Nephron (organoid): ENCODE measurements around the gene CCR4.
"Not testable (repeated sequence)": the region's sequence is repeated elsewhere in the genome, so short reads cannot be mapped to it uniquely, and the experiment has no call there.

Experiments
- H3K27ac Mint-ChIP-seq, 3 experiments: 2 replicates each; pipeline ENCODE4 v1.8.0; 2020; ENCODE audit warnings: mixed read lengths in 3 of 3, mild to moderate bottlenecking in 2 of 3, moderate library complexity in 1 of 3
- H3K27me3 Mint-ChIP-seq: 2 replicates; pipeline ENCODE4 v1.8.0; 2021; ENCODE audit warnings: low read depth, mild to moderate bottlenecking, moderate library complexity, mixed read lengths
- H3K36me3 Mint-ChIP-seq: 2 replicates; pipeline ENCODE4 v1.8.0; 2020; ENCODE audit warnings: low read depth, mixed read lengths
- H3K4me1 Mint-ChIP-seq: 2 replicates; pipeline ENCODE4 v1.8.0; 2020; ENCODE audit warnings: mixed read lengths
- H3K4me3 Mint-ChIP-seq, 3 experiments: 2 replicates each; pipeline ENCODE4 v1.8.0; 2020; ENCODE audit warnings: mild to moderate bottlenecking in 3 of 3, mixed read lengths in 3 of 3, moderate library complexity in 2 of 3
- H3K9me3 Mint-ChIP-seq: 2 replicates; pipeline ENCODE4 v1.8.0; 2020; ENCODE audit warnings: mixed read lengths
- TF ChIP-seq, protein P1 (sequence below), 3 experiments: fragments of 200-600 bp; sonication (generic); IDR thresholded peaks; one replicate each; pipeline ENCODE4 v1.5.0; 2021; ENCODE audit warnings: antibody characterized with exemption in 3 of 3; ENCODE audit not compliant: unreplicated experiment in 3 of 3

The CCR4 gene

DNA sequence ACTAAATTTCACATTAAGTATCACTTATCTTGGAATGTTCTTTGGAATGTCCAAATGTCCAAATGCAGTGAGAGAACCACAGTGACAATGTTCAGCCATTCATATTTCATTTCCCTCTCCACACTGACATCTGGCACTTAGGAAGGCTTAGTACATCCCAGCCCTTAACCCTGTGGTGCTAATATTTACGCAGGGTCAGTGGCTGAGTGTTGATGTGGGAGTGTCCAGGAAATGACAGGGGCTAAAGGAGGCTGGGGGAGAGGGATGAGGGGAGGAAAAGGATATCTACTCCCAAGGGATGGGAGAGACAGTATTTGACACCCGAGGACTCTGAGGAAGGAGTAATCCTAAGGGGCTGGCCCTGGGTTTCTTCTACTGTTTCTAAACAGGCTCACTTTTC lies 14.1 kb upstream of the CCR4 start:
- Mint-ChIP-seq H3K4me3 (no peak overlapping the region), H3K4me1 (no peaks in the 10 kb centered on the region), H3K9me3 (peaks cover 3% of the 10 kb centered on the region), H3K36me3 (no peaks in the 10 kb centered on the region), H3K27ac (no peak overlapping the region), H3K27me3 (peaks cover 11% of the 10 kb centered on the region)
- TF ChIP-seq, protein P1, sequence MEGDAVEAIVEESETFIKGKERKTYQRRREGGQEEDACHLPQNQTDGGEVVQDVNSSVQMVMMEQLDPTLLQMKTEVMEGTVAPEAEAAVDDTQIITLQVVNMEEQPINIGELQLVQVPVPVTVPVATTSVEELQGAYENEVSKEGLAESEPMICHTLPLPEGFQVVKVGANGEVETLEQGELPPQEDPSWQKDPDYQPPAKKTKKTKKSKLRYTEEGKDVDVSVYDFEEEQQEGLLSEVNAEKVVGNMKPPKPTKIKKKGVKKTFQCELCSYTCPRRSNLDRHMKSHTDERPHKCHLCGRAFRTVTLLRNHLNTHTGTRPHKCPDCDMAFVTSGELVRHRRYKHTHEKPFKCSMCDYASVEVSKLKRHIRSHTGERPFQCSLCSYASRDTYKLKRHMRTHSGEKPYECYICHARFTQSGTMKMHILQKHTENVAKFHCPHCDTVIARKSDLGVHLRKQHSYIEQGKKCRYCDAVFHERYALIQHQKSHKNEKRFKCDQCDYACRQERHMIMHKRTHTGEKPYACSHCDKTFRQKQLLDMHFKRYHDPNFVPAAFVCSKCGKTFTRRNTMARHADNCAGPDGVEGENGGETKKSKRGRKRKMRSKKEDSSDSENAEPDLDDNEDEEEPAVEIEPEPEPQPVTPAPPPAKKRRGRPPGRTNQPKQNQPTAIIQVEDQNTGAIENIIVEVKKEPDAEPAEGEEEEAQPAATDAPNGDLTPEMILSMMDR (IDR thresholded peaks at IDR 0.05; ENCODE audit: unreplicated experiment in 3 of 3) = no peak

DNA sequence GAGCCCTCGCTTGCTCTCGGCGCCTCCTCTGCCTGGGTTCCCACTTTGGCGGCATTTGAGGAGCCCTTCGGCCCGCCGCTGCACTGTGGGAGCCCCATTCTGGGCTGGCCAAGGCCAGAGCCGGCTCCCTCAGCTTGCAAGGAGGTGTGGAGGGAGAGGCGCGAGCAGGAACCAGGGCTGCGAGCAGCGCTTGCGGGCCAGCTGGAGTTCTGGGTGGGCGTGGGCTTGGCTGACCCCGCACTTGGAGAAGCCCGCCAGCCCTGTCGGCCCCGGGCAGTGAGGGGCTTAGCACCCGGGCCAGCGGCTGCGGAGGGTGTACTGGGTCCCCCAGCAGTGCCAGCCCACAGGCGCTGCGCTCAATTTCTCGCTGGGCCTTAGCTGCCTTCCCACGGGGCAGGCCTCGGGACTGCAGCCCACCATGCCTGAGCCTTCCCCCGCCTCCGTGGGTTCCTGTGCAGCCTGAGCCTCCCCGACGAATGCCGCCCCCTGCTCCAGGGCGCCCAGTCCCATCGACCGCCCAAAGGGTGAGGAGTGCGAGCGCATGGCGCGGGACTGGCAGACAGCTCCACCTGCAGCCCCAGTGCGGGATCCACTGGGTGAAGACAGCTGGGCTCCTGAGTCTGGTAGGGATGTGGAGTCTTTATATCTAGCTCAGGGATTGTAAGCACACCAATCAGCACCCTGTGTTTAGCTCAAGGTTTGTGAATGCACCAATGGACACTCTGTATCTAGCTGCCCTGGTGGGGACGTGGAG lies 11.7 kb upstream of the CCR4 start:
- not testable (repeated sequence) for H3K4me3 Mint-ChIP-seq, H3K36me3 Mint-ChIP-seq, H3K27me3 Mint-ChIP-seq, H3K4me1 Mint-ChIP-seq, H3K9me3 Mint-ChIP-seq, H3K27ac Mint-ChIP-seq

DNA sequence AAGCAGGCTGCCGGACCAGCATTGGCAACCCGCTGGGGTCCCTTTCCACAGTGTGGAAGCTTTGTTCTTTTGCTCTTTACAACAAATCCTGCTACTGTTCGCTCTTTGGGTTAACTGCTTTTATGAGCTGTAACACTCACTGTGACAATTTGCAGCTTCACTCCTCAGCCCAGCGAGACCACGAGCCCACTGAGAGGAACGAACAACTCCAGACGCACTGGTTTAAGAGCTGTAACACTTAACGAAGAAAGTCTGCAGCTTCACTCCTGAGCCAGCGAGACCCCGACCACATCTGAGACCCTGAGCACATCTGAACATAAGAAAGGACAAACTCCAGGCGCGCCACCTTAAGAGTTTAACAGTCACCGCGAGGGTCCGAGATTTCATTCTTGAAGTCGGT lies 10.7 kb upstream of the CCR4 start:
- no peaks in the 10 kb centered on the region for H3K4me1 Mint-ChIP-seq
- no peaks in the 10 kb centered on the region for H3K36me3 Mint-ChIP-seq
- H3K27me3 Mint-ChIP-seq = no peaks in the 10 kb centered on the region
- H3K4me3 Mint-ChIP-seq = no peak overlapping the region
- peaks cover 2% of the 10 kb centered on the region for H3K9me3 Mint-ChIP-seq
- H3K27ac Mint-ChIP-seq = no peak overlapping the region
- TF ChIP-seq, protein P1 (IDR thresholded peaks at IDR 0.05; ENCODE audit: unreplicated experiment in 3 of 3) = no peak

DNA sequence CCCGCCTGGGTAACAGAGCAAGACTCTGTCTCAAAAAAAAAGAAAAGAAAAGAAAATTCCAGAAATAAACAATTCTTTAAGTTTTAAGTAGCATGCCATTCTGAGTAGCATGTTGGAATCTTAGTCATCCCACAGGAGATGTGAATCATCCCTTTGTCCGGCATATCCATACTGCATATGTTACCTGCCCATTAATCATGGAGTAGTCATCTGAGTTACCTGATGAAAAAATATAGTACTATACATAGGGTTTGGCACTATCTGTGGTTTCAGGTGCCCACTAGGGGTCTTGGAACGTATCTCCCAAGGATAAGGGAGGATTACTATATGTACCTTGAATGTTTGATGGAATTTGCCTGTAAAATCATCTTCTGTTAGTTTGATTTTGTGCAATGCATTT lies 6.3 kb upstream of the CCR4 start:
- H3K4me3 Mint-ChIP-seq = no peak overlapping the region
- H3K4me1 Mint-ChIP-seq = no peaks in the 10 kb centered on the region

DNA sequence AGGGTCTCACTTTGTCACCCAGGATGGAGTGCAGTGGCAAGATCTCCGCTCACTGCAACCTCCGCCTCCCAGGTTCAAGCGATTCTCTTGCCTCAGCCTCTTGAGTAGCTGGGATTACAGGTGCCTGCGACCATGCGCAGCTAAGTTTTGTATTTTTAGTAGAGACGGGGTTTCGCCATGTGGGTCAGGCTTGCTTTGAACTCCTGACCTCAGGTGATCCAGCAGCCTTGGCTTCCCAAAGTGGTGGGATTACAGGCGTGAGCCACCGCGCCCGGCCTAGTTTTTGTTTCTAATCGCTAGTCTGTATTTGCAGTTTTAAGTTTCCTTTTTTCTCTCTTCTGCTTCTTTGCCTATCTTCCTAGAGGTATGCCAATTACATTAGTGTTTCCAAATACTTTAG lies 5.8 kb upstream of the CCR4 start:
- not testable (repeated sequence) for H3K4me3 Mint-ChIP-seq, H3K27ac Mint-ChIP-seq, H3K27me3 Mint-ChIP-seq, H3K36me3 Mint-ChIP-seq, H3K9me3 Mint-ChIP-seq, H3K4me1 Mint-ChIP-seq

More for the DNA sequence above, 6.3 kb upstream of the CCR4 start:
- no peak overlapping the region for H3K27ac Mint-ChIP-seq
- peaks cover 6% of the 10 kb centered on the region for H3K27me3 Mint-ChIP-seq
- H3K36me3 Mint-ChIP-seq = no peaks in the 10 kb centered on the region
- peaks cover 5% of the 10 kb centered on the region for H3K9me3 Mint-ChIP-seq
- TF ChIP-seq, protein P1 (IDR thresholded peaks at IDR 0.05; ENCODE audit: unreplicated experiment in 3 of 3) = no peak

DNA sequence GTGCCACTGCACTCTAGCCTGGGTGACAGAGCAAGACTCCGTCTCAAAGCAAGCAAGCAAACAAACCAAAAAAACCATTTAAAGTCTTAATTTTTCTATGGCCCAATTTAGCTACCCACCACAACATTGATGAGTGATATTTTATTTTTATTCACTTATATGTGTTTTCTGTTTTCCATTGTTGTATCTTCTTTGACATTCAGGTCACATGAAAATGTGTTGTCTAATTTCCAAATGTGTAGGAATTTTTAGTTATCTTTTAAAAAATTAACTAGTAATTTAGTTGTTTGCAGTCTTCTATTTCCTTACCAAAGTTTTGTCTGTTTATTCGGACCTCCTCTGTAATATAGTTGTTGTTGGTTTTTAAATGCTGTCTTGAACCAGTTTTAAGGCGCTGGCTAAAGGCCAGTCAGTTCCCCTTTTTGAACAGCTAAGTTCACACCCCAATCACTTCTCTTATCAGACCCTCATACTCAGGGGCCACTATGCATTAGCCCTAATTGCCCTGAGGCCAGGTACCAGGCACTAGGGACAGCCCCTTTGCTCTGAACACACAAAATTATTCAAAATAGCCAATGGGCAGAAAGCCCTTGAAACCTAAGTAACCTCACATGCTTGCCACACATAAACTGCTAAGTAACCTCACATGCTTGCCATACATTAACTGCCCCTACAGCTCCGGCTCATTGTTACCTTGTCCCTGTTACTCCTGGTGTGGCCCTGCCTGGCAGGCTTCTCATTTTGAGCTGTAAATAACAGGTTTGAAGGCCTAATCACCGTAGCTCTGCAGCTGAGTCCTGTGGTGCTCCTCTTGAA lies 4.3 kb upstream of the CCR4 start:
- H3K36me3 Mint-ChIP-seq = no peaks in the 10 kb centered on the region
- no peak overlapping the region for H3K27ac Mint-ChIP-seq
- H3K9me3 Mint-ChIP-seq = peaks cover 5% of the 10 kb centered on the region
- H3K4me3 Mint-ChIP-seq = no peak overlapping the region
- H3K4me1 Mint-ChIP-seq = no peaks in the 10 kb centered on the region
- peaks cover 6% of the 10 kb centered on the region for H3K27me3 Mint-ChIP-seq
- TF ChIP-seq, protein P1 (IDR thresholded peaks at IDR 0.05; ENCODE audit: unreplicated experiment in 3 of 3) = no peak
